Activated CD4-positive, alpha-beta T cell treated with anti-CD3 and anti-CD28 coated beads for 24 hours (primary cell): Measurements from ENCODE around the gene LMX1B.
"Not testable (repeated sequence)": the region's sequence is repeated elsewhere in the genome, so short reads cannot be mapped to it uniquely, and the experiment has no call there.

ENCODE experiments used
- DNase-seq, 2 donors: peaks; one replicate each; pipeline ENCODE4 v3.0.0-alpha.2; 2020; ENCODE audit warnings: low read depth in 2 of 2

LMX1B gene

GRCh38 chr9:126633881-126634558, 20.3 kb downstream of the LMX1B start:
- DNase-seq: no peak

GRCh38 chr9:126635061-126635460, 21.3 kb downstream of the LMX1B start:
- no peak for DNase-seq

DNA sequence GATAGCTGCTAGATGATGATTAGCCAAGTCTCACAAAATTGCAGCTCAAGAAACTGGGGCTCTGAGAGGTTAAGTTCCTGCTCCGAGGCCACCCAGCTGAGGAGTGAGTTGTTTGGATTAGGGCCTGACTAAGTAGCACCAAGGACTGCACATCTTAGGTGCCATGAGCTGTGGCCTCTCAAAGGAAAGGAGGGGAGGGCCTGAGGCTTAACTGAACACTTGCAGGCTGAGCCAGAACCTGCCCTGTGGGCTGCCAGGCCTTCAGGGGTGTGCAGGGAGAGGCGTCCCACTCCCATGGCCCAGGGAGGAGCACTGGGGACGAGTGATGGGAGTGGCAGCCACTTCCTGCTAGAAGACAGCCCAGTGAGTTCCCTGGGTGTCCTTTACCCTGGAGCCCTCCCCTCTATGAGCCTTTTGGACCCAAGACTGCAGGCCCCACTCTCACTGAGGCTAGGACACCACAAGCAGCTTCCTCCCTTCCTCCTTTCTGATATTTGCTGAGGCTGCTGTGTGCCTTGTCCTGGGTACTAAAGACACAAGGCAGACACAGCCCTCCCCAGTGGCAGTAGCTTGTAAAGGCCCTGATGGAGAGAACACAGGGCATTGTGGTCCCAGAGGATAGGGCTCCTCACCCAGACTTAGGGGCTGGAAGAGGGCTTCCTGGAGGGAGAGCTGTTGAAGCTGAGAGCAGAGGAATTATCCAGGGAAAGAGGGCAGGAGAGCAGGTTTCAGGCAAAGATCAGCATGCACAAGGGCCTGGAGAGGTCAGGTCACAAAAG, 22.1 kb downstream of the LMX1B start:
- DNase-seq: no peak

GRCh38 chr9:126636983-126637798, 23.5 kb downstream of the LMX1B start:
- DNase-seq: no peak

DNA sequence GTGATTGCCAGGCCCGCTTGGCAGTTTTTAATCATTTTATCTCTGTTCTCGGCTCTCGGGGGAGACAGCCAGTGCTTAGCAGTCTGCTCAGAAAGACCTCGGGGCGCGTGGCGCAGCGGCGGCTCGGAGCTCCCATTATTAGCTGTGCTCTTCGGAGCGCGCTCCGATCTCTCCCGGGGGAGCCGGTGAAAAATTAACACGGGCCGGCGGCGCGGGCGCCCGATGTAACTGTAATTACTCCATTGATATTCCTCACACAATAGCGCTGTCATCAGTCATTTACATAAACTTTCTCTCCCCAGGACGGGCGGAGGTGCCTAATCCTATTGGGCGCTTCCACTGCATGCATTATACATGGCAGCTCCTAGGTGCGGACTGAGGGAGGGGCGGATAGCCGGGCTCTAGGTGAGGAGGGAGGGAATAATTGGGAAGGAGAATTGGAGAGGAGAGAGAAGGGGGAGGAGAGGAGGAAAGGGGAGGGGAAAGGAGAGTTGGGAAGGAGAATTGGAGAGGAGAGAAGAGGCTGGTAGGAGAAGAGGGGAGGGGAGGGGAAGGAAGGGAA, 24.9 kb downstream of the LMX1B start:
- no peak for DNase-seq

DNA sequence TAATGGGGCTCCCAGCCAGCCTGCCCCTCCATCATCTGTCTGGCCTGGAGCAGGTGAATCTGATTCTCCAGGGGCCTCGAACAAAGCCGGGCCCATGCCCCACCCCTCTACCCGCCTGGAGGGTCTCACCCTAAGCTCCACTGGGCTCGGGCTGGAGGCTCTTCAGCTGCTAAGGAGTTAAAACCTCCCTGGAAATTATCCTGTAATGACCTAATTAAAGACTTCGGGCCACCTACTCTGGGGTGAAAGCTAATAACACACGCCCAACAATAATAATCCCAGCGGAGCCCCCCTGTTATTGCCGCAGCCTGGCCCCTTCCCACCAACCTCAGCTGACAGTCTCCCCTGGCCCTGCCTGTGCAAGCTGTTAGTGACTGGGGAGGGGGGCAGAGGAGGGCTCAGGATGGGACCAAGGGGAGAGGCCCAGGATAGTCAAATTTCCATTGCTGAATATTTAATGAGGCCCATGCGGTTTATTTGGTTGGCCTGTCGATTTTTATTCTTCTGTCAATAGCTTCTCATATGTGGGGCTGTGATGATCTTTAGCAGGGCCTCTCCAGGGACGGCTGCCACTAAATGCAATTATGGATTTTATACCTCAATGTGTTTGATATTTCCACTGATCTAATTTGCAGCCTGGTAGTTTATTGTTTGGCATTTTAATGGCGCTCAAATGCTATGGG, 25.7 kb downstream of the LMX1B start:
- no peak for DNase-seq

DNA sequence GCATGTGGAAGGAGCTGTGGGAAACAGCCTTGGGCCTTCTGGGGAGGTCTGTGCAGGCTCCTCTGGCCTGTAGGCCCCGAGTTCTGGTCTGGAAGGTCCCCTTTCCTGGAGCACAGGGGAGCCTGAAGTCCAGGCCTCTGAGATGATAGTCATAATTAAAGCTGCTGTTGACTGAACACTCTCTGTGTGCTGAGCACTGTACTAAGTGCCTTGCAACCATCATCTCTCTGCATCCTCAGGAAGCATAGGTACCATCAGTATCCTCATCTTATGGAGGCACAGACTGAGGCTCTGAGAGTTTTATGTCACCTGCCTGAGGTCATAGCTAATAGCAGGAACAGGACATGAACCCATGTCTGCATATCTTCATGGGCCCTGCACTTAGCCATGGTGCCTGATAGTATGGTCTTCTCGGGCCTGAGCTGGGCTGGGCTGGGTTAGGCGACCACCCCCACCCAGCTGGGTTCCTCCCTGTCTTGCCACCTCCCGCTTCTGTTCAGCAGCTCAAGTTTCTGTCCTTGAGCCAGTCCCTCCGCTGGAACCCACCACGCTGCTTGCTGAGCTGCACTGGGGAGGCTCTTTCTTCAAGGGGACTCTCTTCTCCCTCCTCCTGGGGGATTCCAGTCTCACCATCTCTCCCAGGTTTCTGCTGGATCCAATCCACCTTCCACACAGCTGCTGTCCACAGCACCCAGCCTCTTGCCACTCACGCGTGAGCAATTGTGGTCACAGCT, 27.6 kb downstream of the LMX1B start:
- no peak for DNase-seq

DNA sequence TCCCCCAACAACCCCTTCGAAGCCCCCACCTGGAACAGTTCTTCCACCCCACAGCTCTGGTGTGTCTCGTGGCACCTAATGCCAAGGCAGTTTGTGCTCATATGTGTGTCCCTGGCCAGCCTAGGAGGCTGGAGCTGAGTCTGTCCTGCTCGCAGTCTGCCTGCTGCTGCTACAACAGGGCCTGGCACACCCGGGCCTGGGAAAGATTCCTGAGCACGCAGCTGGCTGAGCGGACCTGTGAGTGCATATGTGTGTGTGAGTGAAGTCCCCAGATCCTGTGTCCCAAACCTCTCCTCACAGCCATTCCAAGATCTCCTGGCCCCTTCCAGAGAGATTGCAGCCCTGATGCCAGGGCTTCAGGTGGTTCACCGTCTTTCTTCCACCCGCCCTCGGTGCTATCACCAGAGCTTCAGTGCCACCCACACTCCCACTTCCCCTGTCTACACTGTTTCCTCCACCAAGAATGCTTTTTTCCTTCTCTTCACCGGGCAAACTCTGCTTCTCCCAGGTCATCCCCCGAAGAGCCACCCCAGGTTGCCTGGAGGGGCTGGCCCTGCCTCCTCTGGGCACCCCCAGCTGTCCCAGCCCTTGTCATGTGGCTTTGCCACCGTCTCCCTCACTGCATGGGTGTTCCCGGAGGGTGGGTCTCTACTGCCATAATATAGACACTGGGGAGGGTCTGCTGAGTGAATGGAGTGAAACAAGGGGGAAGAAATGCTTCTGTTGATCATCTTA, 28.4 kb downstream of the LMX1B start:
- DNase-seq: no peak

- DNase-seq: no peak
Measured at GRCh38 chr9:126642839-126643238, 29.1 kb downstream of the LMX1B start.

GRCh38 chr9:126643945-126644527, 30.3 kb downstream of the LMX1B start:
- no peak for DNase-seq

DNA sequence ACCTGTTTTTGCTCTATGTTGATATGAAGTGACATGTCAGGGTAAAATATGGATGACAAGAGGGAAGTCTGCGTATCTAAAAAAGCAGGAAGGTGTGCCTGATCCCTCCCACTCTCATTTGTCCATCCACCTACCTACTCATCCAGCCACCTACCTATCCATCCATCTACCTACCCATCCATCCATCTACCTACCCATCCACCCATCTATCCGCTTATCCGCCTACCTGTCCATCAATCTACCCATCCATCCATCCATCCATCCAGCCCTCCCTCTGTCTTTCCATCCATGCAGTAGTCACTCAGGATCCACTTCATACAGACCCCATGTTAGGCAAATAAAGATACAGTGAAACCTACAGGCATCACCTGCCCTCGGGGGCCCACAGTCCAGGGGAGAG, 32.4 kb downstream of the LMX1B start:
- no peak for DNase-seq

GRCh38 chr9:126647585-126648411, 34.1 kb downstream of the LMX1B start:
- no peak for DNase-seq

DNA sequence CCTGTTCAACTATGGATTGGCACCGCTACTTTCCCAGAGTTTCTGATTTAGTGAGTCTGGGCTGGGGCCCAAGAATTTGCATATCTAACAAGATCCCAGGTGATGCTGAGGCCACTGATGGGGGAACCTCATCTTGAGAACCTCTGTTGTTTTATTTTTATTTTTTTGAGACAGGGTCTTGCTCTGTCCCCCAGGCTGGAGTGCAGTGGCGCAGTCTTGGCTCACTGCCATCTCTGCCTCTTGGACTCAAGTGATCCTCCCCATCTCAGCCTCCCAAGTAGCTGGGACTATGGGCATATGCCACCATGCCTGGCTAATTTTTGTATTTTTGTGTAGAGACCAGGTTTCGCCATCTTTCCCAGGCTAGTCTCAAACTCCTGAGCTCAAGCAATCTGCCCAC, 35.7 kb downstream of the LMX1B start:
- no peak for DNase-seq

GRCh38 chr9:126650404-126651341, 36.9 kb downstream of the LMX1B start:
- DNase-seq: no peak

DNA sequence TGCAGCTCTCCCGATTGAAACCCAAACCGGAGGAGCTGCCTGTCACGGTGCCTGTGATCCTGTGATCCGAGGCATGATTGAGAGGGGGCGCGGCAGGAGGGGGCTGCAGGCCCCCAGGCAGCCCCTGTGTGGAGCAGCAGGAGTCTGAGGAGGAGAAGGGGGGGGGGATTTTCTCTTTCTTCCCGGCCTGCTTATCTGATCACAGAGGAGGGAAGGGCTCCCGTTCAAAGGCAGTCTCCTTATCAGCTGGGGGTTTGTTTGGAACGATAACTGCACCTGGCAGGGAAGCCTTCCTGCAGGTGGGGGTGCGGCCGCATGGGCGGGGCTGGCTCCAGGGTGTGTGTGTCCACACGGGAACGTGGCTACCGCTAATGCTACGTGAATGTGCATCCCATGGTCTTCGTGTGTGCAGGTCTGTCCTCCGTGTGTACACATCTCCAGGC, 38.4 kb downstream of the LMX1B start:
- DNase-seq: no peak

DNA sequence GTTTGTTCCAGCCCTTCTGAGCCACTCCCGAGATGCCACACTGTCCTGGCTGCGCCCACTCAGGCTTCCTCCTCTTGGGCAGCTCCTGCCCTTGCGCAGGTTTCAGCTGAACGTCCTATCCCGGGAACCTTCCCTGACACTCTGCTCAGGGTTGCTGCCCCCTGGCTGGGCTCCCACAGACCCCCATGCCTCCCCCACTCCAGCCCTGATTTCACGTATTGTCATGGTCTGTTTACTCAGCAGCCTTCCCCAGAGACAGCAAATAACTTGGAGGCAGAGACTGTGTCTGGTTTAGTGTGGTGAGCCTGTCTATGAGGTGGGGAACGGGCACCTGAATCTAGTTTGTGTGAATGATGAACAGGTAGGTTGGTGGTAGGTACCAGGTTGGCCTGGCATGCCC, 40.4 kb downstream of the LMX1B start:
- DNase-seq: no peak

GRCh38 chr9:126656214-126656613, 42.5 kb downstream of the LMX1B start:
- not testable (repeated sequence) for DNase-seq
